OCI-LY1 (cell line): ENCODE results near the gene PHLPP1.

Source experiments
- CTCF ChIP-seq: fragments of 200-600 bp; sonication (generic), shearing (Covaris generic); IDR thresholded peaks from 2 replicates; pipeline ENCODE4 v1.5.1; 2017; ENCODE audit warnings: mild to moderate bottlenecking, antibody characterized with exemption, low read length, moderate library complexity, mixed read lengths
- EZH2 ChIP-seq: fragments of 200-600 bp; sonication (generic), shearing (Covaris generic); IDR thresholded peaks from 2 replicates; pipeline ENCODE4 v1.8.0; 2017; ENCODE audit warnings: borderline replicate concordance, mixed run types, mild to moderate bottlenecking, antibody characterized with exemption, low read length, moderate library complexity, mixed read lengths

- no peak for TF ChIP-seq EZH2
- TF ChIP-seq CTCF: no peak
Measured at GRCh38 chr18:62797329-62797728, 82.0 kb downstream of the PHLPP1 start.
